WI38 (cell line): ENCODE measurements around the gene UNC13C.

Experiments used
- H3K4me3 ChIP-seq: 2 replicates; pipeline ENCODE4 v1.5.1; 2011; ENCODE audit warnings: low read depth, mild to moderate bottlenecking, control low read depth, low read length
- TF ChIP-seq, protein P1 (sequence below): IDR thresholded peaks from 2 replicates; pipeline ENCODE4 v1.5.1; 2012; ENCODE audit warnings: low read depth, mild to moderate bottlenecking, control low read depth, low read length

UNC13C gene

DNA sequence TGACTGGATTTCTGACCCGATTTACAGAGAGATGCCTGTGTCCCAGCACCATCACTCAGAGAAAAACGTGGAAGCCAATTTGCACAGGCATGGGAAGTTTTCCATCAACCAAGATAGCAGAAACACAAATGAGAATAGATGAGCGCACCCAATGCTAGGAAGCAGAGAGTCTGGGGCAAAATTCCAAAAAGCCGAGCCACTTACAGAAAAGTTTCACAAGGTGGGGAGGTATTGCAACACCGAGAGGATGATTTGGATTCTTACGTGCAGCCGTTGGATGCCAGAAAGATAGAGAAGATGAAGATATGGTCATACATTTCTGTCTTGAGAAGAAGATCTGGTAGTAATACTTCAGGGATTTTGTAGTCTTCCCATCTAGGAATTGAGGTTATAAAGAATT lies 57.4 kb downstream of the UNC13C start:
- TF ChIP-seq, protein P1, sequence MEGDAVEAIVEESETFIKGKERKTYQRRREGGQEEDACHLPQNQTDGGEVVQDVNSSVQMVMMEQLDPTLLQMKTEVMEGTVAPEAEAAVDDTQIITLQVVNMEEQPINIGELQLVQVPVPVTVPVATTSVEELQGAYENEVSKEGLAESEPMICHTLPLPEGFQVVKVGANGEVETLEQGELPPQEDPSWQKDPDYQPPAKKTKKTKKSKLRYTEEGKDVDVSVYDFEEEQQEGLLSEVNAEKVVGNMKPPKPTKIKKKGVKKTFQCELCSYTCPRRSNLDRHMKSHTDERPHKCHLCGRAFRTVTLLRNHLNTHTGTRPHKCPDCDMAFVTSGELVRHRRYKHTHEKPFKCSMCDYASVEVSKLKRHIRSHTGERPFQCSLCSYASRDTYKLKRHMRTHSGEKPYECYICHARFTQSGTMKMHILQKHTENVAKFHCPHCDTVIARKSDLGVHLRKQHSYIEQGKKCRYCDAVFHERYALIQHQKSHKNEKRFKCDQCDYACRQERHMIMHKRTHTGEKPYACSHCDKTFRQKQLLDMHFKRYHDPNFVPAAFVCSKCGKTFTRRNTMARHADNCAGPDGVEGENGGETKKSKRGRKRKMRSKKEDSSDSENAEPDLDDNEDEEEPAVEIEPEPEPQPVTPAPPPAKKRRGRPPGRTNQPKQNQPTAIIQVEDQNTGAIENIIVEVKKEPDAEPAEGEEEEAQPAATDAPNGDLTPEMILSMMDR, result no peak

GRCh38 chr15:54045397-54045796 lies 67.2 kb downstream of the UNC13C start:
- TF ChIP-seq, protein P1, result no peak

More for the DNA sequence above, 57.4 kb downstream of the UNC13C start:
- no peak overlapping the region for H3K4me3 ChIP-seq

GRCh38 chr15:54046093-54046492 lies 67.9 kb downstream of the UNC13C start:
- TF ChIP-seq, protein P1, result no peak
- H3K4me3 ChIP-seq, result no peak overlapping the region

More at GRCh38 chr15:54045397-54045796, 67.2 kb downstream of the UNC13C start:
- H3K4me3 ChIP-seq, result no peak overlapping the region

DNA sequence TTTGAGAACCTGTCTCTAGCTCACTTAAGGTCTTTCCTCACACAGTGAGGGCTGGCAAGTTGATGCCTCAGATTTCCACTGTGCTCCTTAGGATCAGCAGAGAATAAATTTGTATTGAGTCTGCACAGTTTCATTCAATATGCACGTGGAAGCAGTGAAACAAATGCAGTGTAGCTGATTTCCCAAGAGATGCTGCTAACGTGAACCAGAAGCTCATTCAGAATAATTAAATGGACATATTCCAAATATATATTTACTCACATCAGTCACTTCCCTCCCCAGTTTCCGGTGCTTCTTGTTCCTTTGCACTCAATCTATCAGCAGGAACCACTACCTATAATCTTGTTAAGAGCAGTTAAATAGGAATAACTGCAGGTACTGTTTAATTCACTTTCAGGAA lies 86.1 kb downstream of the UNC13C start:
- TF ChIP-seq, protein P1, result no peak
- no peak overlapping the region for H3K4me3 ChIP-seq

GRCh38 chr15:54066403-54066802 lies 88.2 kb downstream of the UNC13C start:
- H3K4me3 ChIP-seq, result no peak overlapping the region
- TF ChIP-seq, protein P1, result no peak

GRCh38 chr15:54082836-54083492 lies 104.7 kb downstream of the UNC13C start:
- TF ChIP-seq, protein P1, result no peak
- no peak overlapping the region for H3K4me3 ChIP-seq

DNA sequence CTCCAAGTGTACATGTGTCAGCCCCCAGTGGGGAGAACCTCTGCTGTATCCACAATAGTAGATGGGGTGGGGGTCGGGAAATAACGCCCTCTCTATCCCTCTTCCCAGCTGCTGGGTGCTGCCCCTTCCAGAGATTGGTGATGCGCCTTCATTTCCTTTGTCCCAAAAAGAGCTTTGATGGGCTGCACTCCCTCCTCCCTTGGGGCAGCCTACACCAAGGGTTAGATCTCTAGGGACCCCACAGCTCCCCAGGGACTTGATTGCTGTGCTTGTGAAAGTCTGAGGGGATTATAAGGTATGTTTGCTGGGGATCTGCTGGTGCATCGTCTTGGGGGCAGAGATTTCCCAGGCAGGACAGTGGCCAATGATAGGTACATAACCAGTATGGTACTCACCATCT lies 105.3 kb downstream of the UNC13C start:
- TF ChIP-seq, protein P1, result no peak
- no peak overlapping the region for H3K4me3 ChIP-seq
